Colonic mucosa (tissue), 4 donors: Measurements from ENCODE around the gene USHBP1. TPM values are rescaled to one million over a fixed set of nuclear protein-coding genes. Genes with fewer than 3 reads are reported as not detected.
A peak's percentile ranks its signal among the peaks of the same experiment; 100 is the strongest.

Source experiments
- DNase-seq: peaks from one replicate; pipeline ENCODE4 v3.0.0-alpha.2; 2020
- H3K27ac ChIP-seq: fragments of 200-600 bp; one replicate; pipeline ENCODE4 v1.8.0; 2021
- H3K27me3 ChIP-seq: fragments of 200-600 bp; one replicate; pipeline ENCODE4 v1.8.0; 2021
- H3K36me3 ChIP-seq: fragments of 200-600 bp; one replicate; pipeline ENCODE4 v1.8.0; 2021
- H3K4me1 ChIP-seq: fragments of 200-600 bp; one replicate; pipeline ENCODE4 v1.8.0; 2021; ENCODE audit warnings: mild to moderate bottlenecking
- H3K4me3 ChIP-seq: fragments of 200-600 bp; one replicate; pipeline ENCODE4 v1.8.0; 2021
- H3K9ac ChIP-seq, 2 donors: one replicate each; pipeline ENCODE4 v1.7.0; 2013; ENCODE audit warnings: control low read depth in 2 of 2, low read depth in 2 of 2, low read length in 2 of 2
- H3K9me3 ChIP-seq: fragments of 200-600 bp; one replicate; pipeline ENCODE4 v1.8.0; 2021
- intact Hi-C: fragments of 100-400 bp; cut with DNase I; formaldehyde crosslinking; loops from one replicate; pipeline ENCODE4 v1.14.1; 2022
- total RNA-seq, 2 donors: library from RNA; stranded (reverse); fragmentation: NEBNext Ultra II Directional in 1 of 2; extraction: Animal tissue kit (Norgen Biotek cat#: 25700) in 1 of 2; gene quantifications; one replicate each; pipeline ENCODE4 v1.2.1, GENCODE V29; 2021
- TF ChIP-seq, protein P1 (sequence below): fragments of 200-600 bp; IDR thresholded peaks from one replicate; pipeline ENCODE4 v1.8.0; 2022; ENCODE audit warnings: antibody characterized with exemption, mild to moderate bottlenecking
- donor health status: healthy.
- donor health status: DM: no; HTN: no; CAD: no.
- donor health status: DM: no; HTN: no; CAD: no.

USHBP1 gene
- total RNA-seq, 2 donors from 2014 or later: 1.1 to 1.3 TPM

DNA sequence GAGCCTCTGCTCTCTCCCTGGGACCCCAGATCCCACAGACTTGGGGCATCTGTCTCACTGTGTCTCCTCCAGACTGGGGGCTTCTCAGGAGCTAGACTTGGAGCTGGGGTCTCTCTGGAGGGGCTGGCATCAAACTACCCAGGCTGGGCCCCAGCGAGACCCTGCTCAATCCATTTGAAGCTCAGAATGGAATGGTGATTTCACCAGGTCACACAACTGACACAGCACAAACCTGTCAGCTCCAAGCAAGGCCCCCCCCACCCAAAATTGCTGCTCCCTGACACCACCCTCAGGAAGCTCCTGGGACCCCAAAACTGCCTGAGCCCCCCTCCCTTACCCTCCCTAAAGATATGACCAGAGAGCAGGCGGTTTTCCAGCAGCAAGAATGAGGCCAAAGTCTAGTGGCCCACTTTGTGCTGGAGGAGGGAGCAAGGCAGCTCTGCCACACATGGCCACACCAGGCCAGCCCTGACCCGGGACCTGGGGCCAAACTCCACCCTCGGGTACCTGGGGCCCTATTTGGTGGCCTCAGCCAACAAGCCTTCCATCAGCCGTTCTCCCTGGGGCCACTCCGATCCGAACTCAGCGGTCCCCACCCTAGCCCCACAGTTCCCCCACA lies 21.2 kb downstream of the USHBP1 start:
- Histone ChIP-seq H3K4me1 (peaks cover 45% of the 10 kb centered on the region), H3K9ac (peak overlapping the region; percentile 85 to 95)

DNA sequence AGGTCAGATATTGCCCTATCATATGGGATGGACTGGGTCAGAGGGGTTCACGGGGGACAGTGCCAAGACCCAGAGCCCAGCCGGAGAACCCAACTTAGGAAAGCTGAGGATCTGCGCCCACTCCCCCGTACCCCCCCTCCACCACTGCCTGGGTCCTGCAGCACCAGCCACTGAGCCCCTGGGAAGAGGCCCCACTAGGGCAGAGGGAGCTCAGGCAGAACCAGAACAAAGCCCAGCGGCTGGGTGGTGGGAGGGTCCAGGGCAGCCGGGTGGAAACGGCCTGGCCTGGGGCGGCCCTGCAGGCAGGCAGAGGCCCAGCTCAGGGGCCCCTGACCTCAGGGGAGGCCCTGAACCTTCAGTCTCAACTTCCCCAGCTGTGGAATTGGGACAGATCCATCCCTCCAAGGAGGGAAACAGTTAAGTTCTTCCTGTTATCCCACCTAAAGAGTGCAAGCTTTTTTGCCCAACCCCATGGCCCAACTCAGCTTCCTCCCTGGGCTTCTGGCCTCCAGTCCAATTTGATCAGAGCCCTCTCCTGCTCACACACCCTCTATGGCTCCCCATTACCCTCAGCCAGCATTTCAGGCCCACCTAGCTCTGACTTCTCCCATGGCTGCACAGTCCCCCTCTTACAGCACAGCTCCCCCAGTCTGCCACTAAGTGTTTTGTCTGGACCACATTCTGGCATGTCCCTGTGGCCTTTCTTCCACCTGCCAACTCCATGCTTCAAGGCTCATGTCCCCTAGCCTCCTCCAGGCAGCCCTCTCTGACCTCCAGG lies 21.9 kb downstream of the USHBP1 start:
- H3K4me1 ChIP-seq: peaks cover 38% of the 10 kb centered on the region
- peak overlapping the region in 1 of 2 donors; percentile 95 for H3K9ac ChIP-seq
- no peaks in the 10 kb centered on the region for H3K27me3 ChIP-seq
- H3K36me3 ChIP-seq: no peaks in the 10 kb centered on the region
- TF ChIP-seq, protein P1, sequence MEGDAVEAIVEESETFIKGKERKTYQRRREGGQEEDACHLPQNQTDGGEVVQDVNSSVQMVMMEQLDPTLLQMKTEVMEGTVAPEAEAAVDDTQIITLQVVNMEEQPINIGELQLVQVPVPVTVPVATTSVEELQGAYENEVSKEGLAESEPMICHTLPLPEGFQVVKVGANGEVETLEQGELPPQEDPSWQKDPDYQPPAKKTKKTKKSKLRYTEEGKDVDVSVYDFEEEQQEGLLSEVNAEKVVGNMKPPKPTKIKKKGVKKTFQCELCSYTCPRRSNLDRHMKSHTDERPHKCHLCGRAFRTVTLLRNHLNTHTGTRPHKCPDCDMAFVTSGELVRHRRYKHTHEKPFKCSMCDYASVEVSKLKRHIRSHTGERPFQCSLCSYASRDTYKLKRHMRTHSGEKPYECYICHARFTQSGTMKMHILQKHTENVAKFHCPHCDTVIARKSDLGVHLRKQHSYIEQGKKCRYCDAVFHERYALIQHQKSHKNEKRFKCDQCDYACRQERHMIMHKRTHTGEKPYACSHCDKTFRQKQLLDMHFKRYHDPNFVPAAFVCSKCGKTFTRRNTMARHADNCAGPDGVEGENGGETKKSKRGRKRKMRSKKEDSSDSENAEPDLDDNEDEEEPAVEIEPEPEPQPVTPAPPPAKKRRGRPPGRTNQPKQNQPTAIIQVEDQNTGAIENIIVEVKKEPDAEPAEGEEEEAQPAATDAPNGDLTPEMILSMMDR: no peak
- no peaks in the 10 kb centered on the region for H3K9me3 ChIP-seq
- intact Hi-C loops: no loop called here
- no peak for DNase-seq
- peak overlapping the region; percentile 86 for H3K27ac ChIP-seq
- H3K4me3 ChIP-seq: peak overlapping the region; percentile 80

More for the DNA sequence above, 21.2 kb downstream of the USHBP1 start:
- TF ChIP-seq, protein P1: no peak
- peak overlapping the region; percentile 86 for H3K27ac ChIP-seq
- no peaks in the 10 kb centered on the region for H3K36me3 ChIP-seq
- DNase-seq: peak; percentile 64
- intact Hi-C loops: no loop called here
- peak overlapping the region; percentile 80 for H3K4me3 ChIP-seq
- H3K27me3 ChIP-seq: no peaks in the 10 kb centered on the region
- no peaks in the 10 kb centered on the region for H3K9me3 ChIP-seq

DNA sequence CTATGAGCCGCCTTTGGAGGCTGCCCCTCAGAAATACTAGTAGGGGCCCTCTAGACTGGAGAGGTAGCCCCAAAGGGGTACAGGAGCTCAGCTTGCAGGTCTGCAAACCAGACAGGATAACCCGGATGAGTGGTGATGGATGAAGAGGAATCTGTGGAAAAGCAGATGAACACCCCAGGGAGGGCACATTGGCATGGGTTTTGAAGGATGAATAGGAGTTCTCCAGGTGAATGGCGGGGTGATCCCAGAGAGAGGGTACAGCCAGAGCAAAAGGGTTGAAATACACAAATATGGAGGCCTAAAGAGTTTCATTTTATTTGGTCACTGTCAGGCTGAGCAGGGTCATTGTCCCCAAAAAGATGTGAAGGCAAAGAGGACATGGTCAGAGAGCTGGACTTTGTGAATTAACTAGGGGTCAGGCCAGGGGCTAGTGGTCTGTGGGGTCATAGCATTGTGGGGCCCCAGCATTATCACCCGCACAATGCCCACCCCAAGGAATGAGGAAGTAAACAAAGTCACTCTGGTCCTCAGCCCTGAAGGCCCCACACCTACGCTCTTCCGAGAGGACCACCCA lies 23.6 kb downstream of the USHBP1 start:
- Histone ChIP-seq H3K27me3 (no peaks in the 10 kb centered on the region), H3K4me1 (peaks cover 34% of the 10 kb centered on the region), H3K9ac (peak overlapping the region in 1 of 2 donors; percentile 72), H3K27ac (peak overlapping the region; percentile 70), H3K4me3 (no peak overlapping the region), H3K36me3 (no peaks in the 10 kb centered on the region), H3K9me3 (no peaks in the 10 kb centered on the region)
- DNase-seq: no peak
- intact Hi-C loops: no loop called here
- TF ChIP-seq, protein P1: no peak

DNA sequence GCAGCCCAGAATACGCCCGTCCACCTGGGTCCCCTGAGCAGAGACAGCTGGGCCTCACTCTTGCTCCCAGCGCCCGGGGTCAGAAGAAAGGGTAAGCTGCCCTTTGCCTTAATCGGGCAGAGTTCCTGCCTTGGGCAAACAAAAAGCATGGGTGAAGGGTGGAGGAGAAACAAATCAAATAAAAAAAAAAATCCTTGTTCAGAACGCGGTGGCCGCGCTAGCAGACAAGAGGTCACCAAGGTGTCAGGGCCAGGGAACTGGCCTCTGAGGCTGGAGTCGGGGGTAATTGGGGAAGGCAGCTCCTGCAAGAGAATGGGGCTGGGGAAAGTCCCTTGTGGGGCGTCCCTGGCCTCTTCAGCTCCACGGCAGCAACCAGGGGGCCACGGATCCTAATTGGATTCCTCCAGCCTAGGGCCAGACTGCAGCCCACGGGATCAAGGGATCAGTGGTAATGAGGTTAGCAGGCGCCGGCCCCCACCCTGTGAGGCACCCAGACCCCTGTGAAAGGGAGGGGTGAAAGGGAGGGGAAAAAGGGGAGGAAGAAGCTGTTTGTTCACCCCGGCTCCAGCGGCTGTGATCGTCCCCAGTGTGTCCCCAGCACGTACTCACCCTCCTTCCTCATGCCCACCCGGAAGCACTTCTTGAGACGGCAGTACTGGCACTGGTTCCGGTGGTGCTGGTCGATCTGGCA lies 24.3 kb downstream of the USHBP1 start:
- Histone ChIP-seq H3K4me3 (no peak overlapping the region), H3K4me1 (peaks cover 36% of the 10 kb centered on the region), H3K27me3 (no peaks in the 10 kb centered on the region), H3K27ac (peak overlapping the region; percentile 70), H3K36me3 (no peaks in the 10 kb centered on the region), H3K9ac (peak overlapping the region; percentile 66 to 72), H3K9me3 (no peaks in the 10 kb centered on the region)
- DNase-seq: peak; percentile 79
- intact Hi-C loops: no loop called here
- TF ChIP-seq, protein P1: no peak
